NOMO-1 (cell line): Measurements from ENCODE around the gene CDC42BPB.
A peak's percentile ranks its signal among the peaks of the same experiment; 100 is the strongest.

Experiments used
- DNase-seq, 2 experiments: peaks; one replicate each; lab custom pipeline; 2025; ENCODE audit not compliant: unreplicated experiment in 2 of 2; lab: John Stamatoyannopoulos, UW

Gene CDC42BPB

GRCh38 chr14:102971836-102972606 is 85.3 kb downstream of the CDC42BPB start:
- DNase-seq: no peak

- no peak for DNase-seq
These were observed 86.0 kb downstream of the CDC42BPB start for GRCh38 chr14:102971314-102971713.

- DNase-seq: no peak
These were observed 86.9 kb downstream of the CDC42BPB start for GRCh38 chr14:102970496-102970895.

GRCh38 chr14:102969901-102970300 is 87.4 kb downstream of the CDC42BPB start:
- DNase-seq: no peak

- no peak for DNase-seq
These were observed 88.1 kb downstream of the CDC42BPB start for GRCh38 chr14:102969060-102969791.

GRCh38 chr14:102968306-102968705 is 89.0 kb downstream of the CDC42BPB start:
- no peak for DNase-seq

- no peak for DNase-seq
These were observed 89.9 kb downstream of the CDC42BPB start for GRCh38 chr14:102967506-102967795.

- no peak for DNase-seq
These were observed 90.5 kb downstream of the CDC42BPB start for GRCh38 chr14:102966681-102967505.

GRCh38 chr14:102965971-102966655 is 91.2 kb downstream of the CDC42BPB start:
- peak in 1 of 2 experiments; percentile 24 for DNase-seq

- DNase-seq: no peak
These were observed 92.1 kb downstream of the CDC42BPB start for GRCh38 chr14:102965282-102965681.

- DNase-seq: no peak
These were observed 93.1 kb downstream of the CDC42BPB start for GRCh38 chr14:102964152-102964730.

- DNase-seq: no peak
These were observed 95.2 kb downstream of the CDC42BPB start for GRCh38 chr14:102962111-102962627.

GRCh38 chr14:102958461-102958860 is 98.9 kb downstream of the CDC42BPB start:
- no peak for DNase-seq

- no peak for DNase-seq
These were observed 100.1 kb downstream of the CDC42BPB start for GRCh38 chr14:102957222-102957621.

GRCh38 chr14:102955636-102956408 is 101.5 kb downstream of the CDC42BPB start:
- no peak for DNase-seq

GRCh38 chr14:102954081-102954789 is 103.1 kb downstream of the CDC42BPB start:
- no peak for DNase-seq

- no peak for DNase-seq
These were observed 104.2 kb downstream of the CDC42BPB start for GRCh38 chr14:102953100-102953499.

- no peak for DNase-seq
These were observed 105.1 kb downstream of the CDC42BPB start for GRCh38 chr14:102952276-102952675.

- no peak for DNase-seq
These were observed 105.5 kb downstream of the CDC42BPB start for GRCh38 chr14:102951799-102952198.
